Ovary (tissue), 9 donors: ENCODE data around the gene PHLPP2. TPM values are rescaled to one million over a fixed set of nuclear protein-coding genes. Genes with fewer than 3 reads are reported as not detected.

Source experiments
- DNase-seq, 5 donors: peaks; one replicate each; pipeline ENCODE4 v3.0.0-alpha.2; 2019 to 2020
- H3K27ac ChIP-seq, 2 donors: fragments of 200-600 bp; one replicate each; pipeline versions ENCODE4 v1.5.1 to v1.8.0; 2019 to 2022
- H3K27me3 ChIP-seq: fragments of 200-600 bp; one replicate; pipeline ENCODE4 v1.8.0; 2022
- H3K36me3 ChIP-seq: fragments of 200-600 bp; sonication (generic); one replicate; pipeline ENCODE4 v1.5.1; 2019
- H3K4me1 ChIP-seq: one replicate; pipeline ENCODE4 v1.8.1; 2013; ENCODE audit warnings: mild to moderate bottlenecking, moderate library complexity; ENCODE audit not compliant: insufficient read depth
- H3K4me3 ChIP-seq: fragments of 200-600 bp; sonication (generic); one replicate; pipeline ENCODE4 v1.5.1; 2017
- H3K9me3 ChIP-seq, 2 donors: fragments of 200-600 bp in 1 of 2; sonication (generic) in 1 of 2; one replicate each; pipeline versions ENCODE4 v1.5.1 to v1.8.1; 2013 to 2019; ENCODE audit warnings: mild to moderate bottlenecking in 1 of 2, moderate library complexity in 1 of 2
- CTCF ChIP-seq, 3 donors: fragments of 450-650 bp in 2 of 3; fragments of 200-600 bp in 1 of 3; IDR thresholded peaks; one replicate each; pipeline versions ENCODE4 v1.5.1 to v1.8.0; 2016 to 2022; ENCODE audit warnings: antibody characterized with exemption in 3 of 3, mild to moderate bottlenecking in 1 of 3
- EP300 ChIP-seq: sonication (generic); formaldehyde crosslinking; IDR thresholded peaks from one replicate; pipeline ENCODE4 v1.6.1; 2017; ENCODE audit warnings: antibody characterized with exemption
- POLR2A ChIP-seq: fragments of 450-650 bp; IDR thresholded peaks from one replicate; pipeline ENCODE4 v1.6.1; 2017; ENCODE audit warnings: antibody characterized with exemption, mild to moderate bottlenecking, moderate library complexity
- WGBS, 3 donors: extraction: QIAGEN DNeasy Blood & Tissue Kit in 1 of 3; methylation state at CpG; one replicate each; pipeline versions ENCODE4 v1.1.5 to v1.1.7; 2013 to 2017; 5-methylcytosine and 5-hydroxymethylcytosine counted together
- intact Hi-C, 4 donors: fragments of 100-400 bp; cut with DNase I; formaldehyde crosslinking; loops; one replicate each; pipeline versions ENCODE4 v1.11.0 to v1.15.1; 2022 to 2023
- polyA plus RNA-seq, 2 donors: library from polyadenylated mRNA; stranded (reverse); fragments of 200-250 nt in 1 of 2; fragments of 350-450 nt in 1 of 2; fragmentation: Illumina TruSeq in 1 of 2; extraction: RNeasy Lipid Tissue Mini Kit (QIAGEN cat#74804) in 1 of 2; gene quantifications; one replicate each; pipeline ENCODE4 v1.2.3, GENCODE V29; 2013 to 2014
- total RNA-seq, 7 donors: library from RNA; depleted of rRNA in 2 of 7; stranded (reverse); fragments of >200 nt in 2 of 7; fragmentation: NEBNext Ultra II Directional in 3 of 7; extraction: Animal tissue kit (Norgen Biotek cat#: 25700) in 3 of 7; gene quantifications; one replicate each; pipeline versions ENCODE4 v1.1.0 to v1.2.4, GENCODE V29; 2016 to 2023
- donor health status: DM: no; HTN: no; CAD: no; lungs with moderate emphysema.
- donor health status: DM: no; HTN: no; CAD: no.
- donor health status: Bipolar disorder and iron deficiency.
- donor health status: DM: yes; HTN: yes; CAD: no.
- donor health status: DM: no; HTN: no; CAD: no.
- donor health status: DM: yes; HTN: yes; CAD: no.

PHLPP2 gene
- total and polyA plus RNA-seq, 9 donors, result 3.5 to 19.0 (median 11.0) TPM

GRCh38 chr16:71754652-71755051 is 30.2 kb upstream of the PHLPP2 start:
- WGBS, 3 donors, result 74 to 77% (median 77%) methylated on average over 2 of the region's 2 CpGs
- TF ChIP-seq EP300, result no peak
- no peak for TF ChIP-seq CTCF (IDR thresholded peaks at IDR 0.05)
- TF ChIP-seq POLR2A, result no peak
- H3K27me3 ChIP-seq, result no peaks in the 10 kb centered on the region
- peaks cover 4% of the 10 kb centered on the region for H3K36me3 ChIP-seq
- no peak overlapping the region for H3K4me3 ChIP-seq
- DNase-seq, result no peak
- H3K4me1 ChIP-seq, result no peaks in the 10 kb centered on the region
- intact Hi-C loops, result no loop called here
- H3K9me3 ChIP-seq, result no peaks in the 10 kb centered on the region
- no peak overlapping the region for H3K27ac ChIP-seq

- intact Hi-C loops, result no loop called here
- no peaks in the 10 kb centered on the region for H3K4me1 ChIP-seq
- no peak overlapping the region for H3K27ac ChIP-seq
- no peaks in the 10 kb centered on the region for H3K27me3 ChIP-seq
- TF ChIP-seq EP300, result no peak
- no peak for TF ChIP-seq CTCF (IDR thresholded peaks at IDR 0.05)
- no peak for TF ChIP-seq POLR2A
- H3K4me3 ChIP-seq, result no peak overlapping the region
- no peak for DNase-seq
- peaks cover 4% of the 10 kb centered on the region for H3K36me3 ChIP-seq
- no peaks in the 10 kb centered on the region for H3K9me3 ChIP-seq
Observed at GRCh38 chr16:71754108-71754507, 29.6 kb upstream of the PHLPP2 start.

- no peak overlapping the region for H3K4me3 ChIP-seq
- WGBS, 3 donors, result 70 to 74% (median 72%) methylated on average over 4 of the region's 4 CpGs
- TF ChIP-seq EP300 (no peak), POLR2A (no peak), CTCF (IDR thresholded peaks at IDR 0.05) (no peak)
- no peaks in the 10 kb centered on the region for H3K27me3 ChIP-seq
- no peaks in the 10 kb centered on the region for H3K4me1 ChIP-seq
- no peaks in the 10 kb centered on the region for H3K9me3 ChIP-seq
- intact Hi-C loops, result no loop called here
- H3K36me3 ChIP-seq, result no peaks in the 10 kb centered on the region
- no peak for DNase-seq
- H3K27ac ChIP-seq, result no peak overlapping the region
Observed at GRCh38 chr16:71748226-71748625, 23.7 kb upstream of the PHLPP2 start.

GRCh38 chr16:71746442-71747046 is 22.0 kb upstream of the PHLPP2 start:
- no peaks in the 10 kb centered on the region for H3K9me3 ChIP-seq
- intact Hi-C loops, result no loop called here
- H3K36me3 ChIP-seq, result no peaks in the 10 kb centered on the region
- DNase-seq, result no peak
- no peaks in the 10 kb centered on the region for H3K4me1 ChIP-seq
- H3K4me3 ChIP-seq, result no peak overlapping the region
- no peak overlapping the region for H3K27ac ChIP-seq
- no peak for TF ChIP-seq EP300
- TF ChIP-seq POLR2A, result no peak
- peak; percentile 18 to 39 (median 36) for TF ChIP-seq CTCF (IDR thresholded peaks at IDR 0.05)
- 34 to 46% (median 38%) methylated on average over 7 of the region's 7 CpGs for WGBS, 3 donors
- no peaks in the 10 kb centered on the region for H3K27me3 ChIP-seq
